NCI-H2196 (cell line): Measurements from ENCODE around the gene PTGER4.
"Not testable (repeated sequence)": the region's sequence is repeated elsewhere in the genome, so short reads cannot be mapped to it uniquely, and the experiment has no call there.

Experiments
- DNase-seq: peaks from one replicate; lab custom pipeline; 2025; ENCODE audit not compliant: unreplicated experiment; lab: John Stamatoyannopoulos, UW

Gene PTGER4

GRCh38 chr5:40679913-40680681 lies at the start of gene PTGER4:
Gene PTGER4 (plus strand): TSS chr5:40679915. CDS start chr5:40680994, 1,079 bp downstream.
- peak; percentile 34 for DNase-seq

DNA sequence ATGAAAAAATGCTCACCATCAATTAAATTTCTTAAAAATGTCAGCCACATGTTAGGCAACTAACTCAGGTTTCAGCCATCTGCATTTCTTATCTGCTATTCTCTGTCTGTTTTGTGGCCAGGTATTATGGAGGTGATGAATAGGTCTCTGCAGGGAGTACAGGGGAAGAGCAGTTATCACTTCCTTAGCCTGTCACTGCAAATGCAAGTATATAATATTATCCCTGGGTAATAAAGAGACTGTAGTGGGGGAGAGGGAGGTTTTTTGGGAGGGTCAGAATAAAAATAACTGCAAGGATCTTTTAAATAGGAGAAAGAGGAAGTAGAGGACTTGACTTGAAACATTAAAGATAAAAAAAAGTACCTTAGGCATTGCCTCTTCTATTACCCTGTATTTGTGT lies 49.6 kb upstream of the PTGER4 start:
- no peak for DNase-seq

DNA sequence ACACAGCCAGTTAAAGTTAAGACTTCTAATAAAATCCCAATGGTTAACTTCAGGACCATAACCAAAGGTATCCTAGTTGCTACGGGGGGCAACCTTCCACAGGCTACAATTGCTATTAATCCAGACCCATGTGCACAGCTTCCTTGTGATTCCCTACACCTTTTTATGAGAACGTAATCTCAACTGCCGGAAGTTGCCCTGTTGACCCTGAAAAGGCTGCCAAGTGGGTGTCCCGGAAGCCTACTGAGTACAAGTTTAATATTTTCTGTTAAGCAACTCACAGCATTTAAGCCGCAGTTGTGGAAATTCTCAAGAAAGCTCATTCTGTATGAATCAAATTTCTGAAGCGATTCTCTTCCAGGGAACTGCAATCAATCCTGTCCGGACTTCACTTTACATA lies 48.5 kb upstream of the PTGER4 start:
- no peak for DNase-seq

GRCh38 chr5:40634154-40634553 lies 45.6 kb upstream of the PTGER4 start:
- no peak for DNase-seq

DNA sequence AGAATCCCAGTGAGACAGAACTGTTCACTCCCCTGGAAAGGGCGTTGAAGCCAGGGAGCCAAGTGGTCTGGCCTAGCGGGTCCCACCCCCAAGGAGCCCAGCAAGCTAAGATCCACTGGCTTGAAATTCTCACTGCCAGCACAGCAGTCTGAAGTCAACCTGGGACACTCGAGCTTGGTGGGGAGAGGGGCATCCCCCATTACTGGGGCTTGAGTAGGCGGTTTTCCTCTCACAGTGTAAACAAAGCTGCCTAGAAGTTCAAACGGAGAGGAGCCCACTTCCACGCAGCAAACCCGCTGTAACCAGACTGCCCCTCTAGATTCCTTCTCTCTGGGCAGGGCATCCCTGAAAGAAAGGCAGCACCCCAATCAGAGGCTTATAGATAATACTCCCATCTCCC lies 45.1 kb upstream of the PTGER4 start:
- DNase-seq: no peak

DNA sequence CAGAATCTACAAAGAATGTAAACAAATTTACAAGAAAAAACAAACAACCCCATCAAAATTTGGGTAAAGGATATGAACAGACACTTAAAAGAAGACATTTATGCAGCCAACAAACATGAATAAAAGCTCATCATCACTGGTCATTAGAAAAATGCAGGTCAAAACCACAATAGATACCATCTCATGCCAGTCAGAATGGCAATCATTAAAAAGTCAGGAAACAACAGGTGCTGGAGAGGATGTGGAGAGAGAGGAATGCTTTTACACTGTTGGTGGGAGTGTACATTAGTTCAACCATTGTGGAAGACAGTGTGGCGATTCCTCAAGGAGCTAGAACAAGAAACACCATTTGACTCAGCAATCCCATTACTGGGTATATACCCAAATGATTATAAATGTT lies 40.2 kb upstream of the PTGER4 start:
- DNase-seq: not testable (repeated sequence)

DNA sequence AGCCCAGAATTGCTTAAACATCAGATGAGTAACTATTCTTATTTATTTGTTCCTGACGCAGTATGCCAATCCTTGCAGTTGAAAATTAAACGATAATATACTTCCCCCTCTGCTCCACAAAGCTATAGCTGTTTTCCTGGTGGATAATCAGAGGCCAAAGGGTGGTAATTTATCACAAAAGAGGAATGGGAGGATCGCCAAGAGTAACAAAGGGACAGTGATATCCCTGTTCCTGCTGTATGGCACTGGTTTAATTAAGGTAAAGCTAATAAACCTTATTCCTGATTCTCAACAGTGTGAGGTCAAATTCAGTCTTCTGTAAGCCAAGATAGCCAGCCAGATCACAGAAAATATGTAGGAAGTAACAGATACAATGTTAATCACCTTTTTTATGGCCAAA lies 33.4 kb upstream of the PTGER4 start:
- no peak for DNase-seq

GRCh38 chr5:40648150-40648549 lies 31.6 kb upstream of the PTGER4 start:
- no peak for DNase-seq

- no peak for DNase-seq
Observed at GRCh38 chr5:40649463-40650030, 30.2 kb upstream of the PTGER4 start.

DNA sequence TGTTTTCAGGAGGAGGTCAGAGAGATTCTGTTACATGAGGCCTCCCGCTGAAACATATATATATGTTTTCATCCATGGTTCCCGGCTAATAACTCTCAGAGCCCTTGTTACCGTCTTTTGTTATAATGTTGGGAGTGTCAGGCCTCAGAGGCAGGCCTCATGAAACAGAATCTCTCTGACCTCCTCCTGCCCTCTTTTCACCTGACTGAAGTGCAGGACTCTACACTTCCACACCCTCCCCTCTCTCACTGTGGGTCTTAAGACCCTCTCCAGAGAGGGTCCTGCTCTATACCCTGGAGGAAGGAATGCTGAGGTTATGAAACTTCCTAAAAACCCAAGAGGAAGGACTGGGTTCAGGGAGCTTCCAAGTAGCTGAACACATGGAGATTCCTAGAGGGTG lies 28.5 kb upstream of the PTGER4 start:
- DNase-seq: no peak

DNA sequence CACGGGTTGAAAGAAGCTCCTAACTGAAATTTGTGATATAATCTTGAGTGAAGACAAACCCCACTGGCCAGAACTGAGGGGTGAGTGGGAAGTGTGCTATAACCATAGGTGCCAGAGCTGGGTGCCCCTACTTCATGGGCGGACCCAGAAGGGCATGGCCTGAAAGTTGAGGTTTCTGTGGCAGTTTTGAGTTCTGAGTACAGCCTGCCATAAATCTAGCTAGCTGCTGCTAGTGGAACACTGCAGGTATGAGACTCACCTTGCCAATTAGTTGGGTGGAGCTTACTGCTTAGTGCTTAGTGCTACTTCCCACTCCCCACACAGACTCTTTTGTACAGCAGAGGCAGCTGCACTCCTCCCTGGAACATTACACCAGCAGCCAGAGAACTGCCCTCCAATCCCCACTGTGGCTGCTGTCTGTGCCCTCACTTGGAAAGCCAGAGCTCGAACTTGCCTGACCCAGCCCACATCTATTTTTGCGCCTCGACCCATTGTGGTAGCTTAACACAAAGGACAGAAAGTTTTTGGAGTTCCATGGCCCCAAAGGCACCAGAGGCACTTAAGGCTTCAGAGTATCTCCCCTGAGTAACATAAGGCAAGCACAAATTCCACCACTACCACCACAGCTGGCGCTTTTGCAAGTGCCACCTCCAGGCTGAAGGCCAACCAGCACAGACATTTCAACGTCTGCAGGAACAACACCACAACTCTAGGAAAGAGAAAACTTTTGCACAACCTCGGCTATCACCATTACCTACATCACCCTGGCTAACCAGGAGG lies 27.1 kb upstream of the PTGER4 start:
- no peak for DNase-seq

GRCh38 chr5:40653221-40654022 lies 26.3 kb upstream of the PTGER4 start:
- no peak for DNase-seq

DNA sequence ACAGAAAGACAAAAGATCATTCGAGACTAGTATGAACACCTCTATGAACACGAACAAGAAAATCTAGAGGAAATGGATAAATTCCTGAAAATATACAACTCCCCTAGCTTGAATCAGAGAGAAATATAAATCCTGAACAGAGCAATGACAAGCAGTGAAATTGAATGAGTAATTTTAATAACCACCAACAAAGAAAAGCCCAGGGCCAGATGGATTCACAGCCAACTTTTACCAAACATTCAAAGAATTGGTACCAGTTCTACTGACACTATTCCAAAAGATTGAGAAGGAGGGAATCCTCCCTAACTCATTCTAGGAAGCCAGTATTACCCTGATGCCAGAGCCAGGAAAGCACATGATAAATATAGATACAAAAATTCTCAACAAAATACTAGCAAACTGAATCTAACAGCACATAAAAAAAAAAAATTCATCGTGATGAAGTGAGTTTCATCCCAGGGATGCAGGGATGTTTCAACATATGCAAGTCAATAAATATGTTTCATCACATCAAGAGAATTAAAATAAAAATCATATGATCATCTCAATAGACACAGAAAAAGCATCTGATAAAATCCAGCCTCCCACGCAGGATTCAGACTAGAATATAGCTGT lies 25.2 kb upstream of the PTGER4 start:
- no peak for DNase-seq

DNA sequence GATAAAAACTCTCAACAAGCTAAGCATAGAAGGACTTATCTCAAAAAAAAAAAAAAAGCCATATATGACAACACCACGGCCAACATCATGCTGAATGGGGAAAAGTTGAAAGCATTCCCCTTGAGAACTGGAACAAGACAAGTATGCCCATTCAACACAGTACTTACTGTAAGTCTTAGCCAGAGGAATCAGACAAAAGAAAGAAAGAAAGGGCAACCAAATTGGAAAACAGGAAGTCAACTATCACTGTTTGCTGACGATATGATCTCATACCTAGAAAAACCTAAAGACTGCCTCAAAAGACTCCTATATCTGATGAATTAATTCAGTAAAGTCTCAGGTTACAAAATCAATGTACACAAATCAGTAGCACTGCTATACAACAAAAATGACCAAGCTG lies 24.6 kb upstream of the PTGER4 start:
- DNase-seq: no peak

DNA sequence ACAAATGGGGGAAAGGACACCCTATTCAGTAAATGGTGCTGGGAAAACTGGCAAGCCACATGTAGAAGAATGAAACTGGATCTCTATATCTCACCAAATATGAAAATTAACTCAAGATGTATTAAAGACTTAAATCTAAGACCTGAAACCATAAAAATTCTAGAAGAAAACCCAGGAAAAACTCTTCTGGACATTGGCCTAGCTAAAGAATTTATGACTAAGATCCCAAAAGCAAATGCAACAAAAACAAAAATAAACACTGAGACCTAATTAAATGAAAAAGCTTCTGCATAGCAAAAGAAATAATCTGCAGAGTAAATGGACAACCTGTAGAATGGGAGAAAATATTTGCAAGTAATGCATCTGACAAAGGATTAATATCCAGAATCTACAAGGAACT lies 23.6 kb upstream of the PTGER4 start:
- not testable (repeated sequence) for DNase-seq

GRCh38 chr5:40656766-40657165 lies 22.9 kb upstream of the PTGER4 start:
- DNase-seq: no peak

DNA sequence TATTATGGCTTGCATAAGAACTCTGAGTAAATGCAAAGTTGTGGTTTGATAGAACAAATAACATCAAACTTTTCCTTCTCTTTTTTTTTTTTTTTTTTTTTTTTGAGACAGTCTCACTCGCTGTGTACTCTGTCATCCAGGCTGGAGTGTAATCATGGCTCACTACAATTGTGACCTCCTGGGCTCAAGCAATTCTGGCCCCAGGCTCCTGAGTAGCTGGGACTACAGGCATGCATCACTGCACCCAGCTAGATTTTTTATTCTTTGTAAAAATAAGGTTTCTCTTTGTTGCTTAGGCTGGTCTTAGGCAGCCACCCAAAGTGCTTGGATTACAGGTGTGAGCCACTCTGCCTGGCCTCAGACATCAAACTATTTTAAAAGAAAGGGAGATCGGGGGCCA lies 19.0 kb upstream of the PTGER4 start:
- no peak for DNase-seq

DNA sequence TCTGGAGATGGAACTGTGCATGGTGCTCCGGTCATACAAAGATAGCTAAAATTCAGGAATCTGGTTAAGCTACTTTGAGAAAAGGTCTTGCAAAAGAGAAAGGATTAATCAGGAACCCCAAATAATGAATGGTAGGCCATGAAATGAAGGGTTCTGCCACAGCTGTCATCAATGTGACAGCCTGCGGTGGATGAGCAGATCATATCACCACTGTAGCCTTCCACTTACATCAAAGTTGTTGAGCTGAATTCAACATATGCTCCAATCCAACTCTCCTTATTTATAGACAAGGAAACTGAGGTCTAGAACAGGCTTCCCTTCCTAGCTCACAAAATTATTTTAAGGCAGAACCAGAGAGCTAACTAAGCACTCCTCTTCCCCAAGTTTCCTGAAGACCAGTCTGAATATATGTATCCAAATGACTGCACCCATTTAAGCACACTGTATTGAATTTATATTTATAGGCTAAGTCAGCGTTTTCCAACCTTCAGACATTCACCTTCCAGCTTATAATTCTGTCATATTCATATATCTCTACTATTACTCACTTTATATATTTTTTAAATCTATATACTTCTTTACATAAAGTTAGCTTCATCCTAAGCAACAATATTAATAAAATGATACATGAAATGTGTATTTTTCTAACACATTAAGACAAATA lies 13.9 kb upstream of the PTGER4 start:
- no peak for DNase-seq

GRCh38 chr5:40666657-40667056 lies 13.1 kb upstream of the PTGER4 start:
- DNase-seq: no peak

DNA sequence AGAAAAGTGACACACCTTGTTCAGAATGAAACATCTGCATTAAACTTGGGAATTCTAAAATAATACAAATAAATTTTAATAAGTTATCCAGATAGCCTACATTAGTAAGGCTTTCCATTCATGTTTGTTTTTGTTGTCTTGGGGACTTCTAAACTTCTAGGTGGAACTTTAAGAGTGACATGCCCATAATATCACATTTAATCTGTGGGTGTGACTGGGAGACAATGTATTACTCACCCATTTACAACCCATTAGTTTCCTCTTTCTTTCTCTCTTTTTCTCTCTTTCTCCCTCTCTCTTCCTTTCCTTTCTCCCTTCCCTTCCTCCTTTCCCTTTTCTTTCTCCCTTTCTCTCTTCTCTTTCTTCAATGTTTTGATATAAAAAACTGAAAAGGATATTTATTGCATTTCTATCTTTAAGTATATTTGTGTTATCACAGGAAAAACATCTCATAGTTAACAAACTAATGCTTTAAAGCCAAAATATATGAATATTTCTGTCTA lies 12.5 kb upstream of the PTGER4 start:
- no peak for DNase-seq
